Measurements from ENCODE around the gene RNF141. TPM values are rescaled to one million over a fixed set of nuclear protein-coding genes. Genes with fewer than 3 reads are reported as not detected.

The RNF141 gene
- total RNA-seq, 2 experiments from 2014 or later, result 19.4 to 20.8 TPM

DNA sequence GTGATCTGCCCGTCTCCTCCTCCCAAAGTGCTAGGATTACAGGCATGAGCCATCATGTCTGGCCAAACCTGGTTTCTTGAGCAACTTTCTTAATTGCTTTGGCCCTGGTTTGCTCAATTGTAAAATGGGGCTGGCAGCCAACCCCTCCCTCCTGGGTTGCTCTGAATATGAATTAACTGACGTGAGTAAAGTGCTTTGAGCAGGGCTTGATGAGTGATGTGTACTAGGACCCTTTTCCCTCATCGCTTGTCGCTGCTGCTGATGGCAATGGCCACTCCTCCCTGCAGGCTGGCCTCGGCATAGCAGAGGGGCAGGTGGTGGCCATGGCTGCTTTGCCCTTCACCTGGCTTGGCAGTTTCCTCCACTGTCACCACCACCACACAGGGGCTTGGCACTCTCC is 41.5 kb downstream of the RNF141 start:
- Mint-ChIP-seq H3K9me3 (no peaks in the 10 kb centered on the region), H3K36me3 (ENCODE audit: low read depth) (peaks cover 26% of the 10 kb centered on the region), H3K4me1 (ENCODE audit: low read depth) (no peaks in the 10 kb centered on the region), H3K27me3 (no peaks in the 10 kb centered on the region), H3K27ac (no peak overlapping the region), H3K4me3 (no peak overlapping the region)
- intact Hi-C loops (cut with micrococcal nuclease), result no loop called here
- TF ChIP-seq CTCF (IDR thresholded peaks at IDR 0.05), result no peak
- CTCF ChIA-PET, result no interaction called here
- DNase-seq (no peak), ATAC-seq (no peak)
- POLR2A ChIA-PET, result no interaction called here

DNA sequence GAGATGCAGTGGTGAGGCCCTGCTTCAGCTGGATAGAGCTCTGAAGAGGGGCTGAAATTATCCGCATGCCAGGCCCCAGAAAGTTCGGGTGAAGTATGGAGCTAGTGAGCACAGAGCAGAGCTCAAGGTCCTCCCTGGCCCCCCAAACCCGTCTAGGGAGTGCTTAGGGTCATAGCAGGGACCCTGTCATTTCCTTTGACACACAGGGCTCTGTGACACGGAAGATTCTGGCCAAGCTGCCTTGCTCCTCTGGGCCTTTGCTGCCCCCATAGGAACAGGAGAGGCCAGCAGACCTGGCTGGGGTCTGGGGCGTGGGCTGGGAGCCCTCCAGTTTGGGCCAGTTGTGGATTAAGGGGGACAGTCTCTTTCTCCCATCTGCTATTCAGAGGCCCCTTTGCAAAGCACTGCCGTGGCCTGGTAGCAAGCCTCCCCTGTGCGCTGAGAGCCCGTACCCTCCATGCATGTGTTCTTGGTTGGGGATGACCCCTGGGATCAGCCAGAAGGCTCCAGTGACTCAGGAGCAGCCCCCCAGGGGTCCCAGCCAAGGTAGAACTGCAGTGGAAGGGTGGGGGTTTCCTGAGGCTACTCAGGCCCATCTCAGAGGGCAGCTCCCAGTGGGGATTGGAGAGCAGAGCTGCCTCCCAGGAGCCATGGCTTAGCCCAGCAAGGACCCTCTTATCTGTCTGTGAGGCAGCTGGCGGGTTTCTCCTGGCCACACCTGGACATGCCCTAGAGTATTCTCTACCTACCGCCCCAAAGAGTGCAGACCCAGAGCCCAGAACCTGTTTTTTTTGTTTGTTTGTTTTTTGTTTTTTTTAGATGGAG is 42.3 kb downstream of the RNF141 start:
- Mint-ChIP-seq H3K27me3 (no peaks in the 10 kb centered on the region), H3K36me3 (ENCODE audit: low read depth) (peaks cover 24% of the 10 kb centered on the region), H3K4me1 (ENCODE audit: low read depth) (no peaks in the 10 kb centered on the region), H3K4me3 (no peak overlapping the region), H3K27ac (no peak overlapping the region), H3K9me3 (no peaks in the 10 kb centered on the region)
- no peak for ATAC-seq
- intact Hi-C loops (cut with micrococcal nuclease), result no loop called here
- no peak for TF ChIP-seq CTCF (IDR thresholded peaks at IDR 0.05)
- ChIA-PET POLR2A (interaction anchor here (0.7 to 1.4 kb wide), 3 partner anchors 18 to 1552 kb away, joined by 3 to 5 read pairs (median 3); no protein-coding TSS in a partner anchor), CTCF (interaction anchor here (1.3 kb wide), 1 partner anchor 13 kb away, joined by 6 read pairs; no protein-coding TSS in a partner anchor)
- DNase-seq, result no peak

GRCh38 chr11:10498022-10498400 is 43.0 kb downstream of the RNF141 start:
- CTCF ChIA-PET, result interaction anchor here (1.3 to 1.6 kb wide), 2 partner anchors 14 to 43 kb away, joined by 4 to 6 read pairs; partner anchors contain the start of gene RNF141
- Mint-ChIP-seq H3K27ac (no peak overlapping the region), H3K27me3 (no peaks in the 10 kb centered on the region)

GRCh38 chr11:10497371-10498021 is 43.5 kb downstream of the RNF141 start:
- DNase-seq, result no peak
- no peak overlapping the region for H3K4me3 Mint-ChIP-seq
- no peaks in the 10 kb centered on the region for H3K4me1 Mint-ChIP-seq (ENCODE audit: low read depth)
- no peaks in the 10 kb centered on the region for H3K27me3 Mint-ChIP-seq
- no peak for ATAC-seq
- intact Hi-C loops (cut with micrococcal nuclease), result no loop called here
- ChIA-PET POLR2A (interaction anchor here (1.3 to 1.4 kb wide), 2 partner anchors 19 to 44 kb away, joined by 3 to 5 read pairs; no protein-coding TSS in a partner anchor), CTCF (interaction anchor here (1.3 to 1.6 kb wide), 3 partner anchors 14 to 91 kb away, joined by 4 to 6 read pairs (median 6); partner anchors contain the start of gene RNF141)
- peaks cover 30% of the 10 kb centered on the region for H3K36me3 Mint-ChIP-seq (ENCODE audit: low read depth)
- H3K27ac Mint-ChIP-seq, result no peak overlapping the region
- no peaks in the 10 kb centered on the region for H3K9me3 Mint-ChIP-seq
- TF ChIP-seq CTCF (IDR thresholded peaks at IDR 0.05), result no peak

More at GRCh38 chr11:10498022-10498400, 43.0 kb downstream of the RNF141 start:
- no peak for TF ChIP-seq CTCF (IDR thresholded peaks at IDR 0.05)
- no peaks in the 10 kb centered on the region for H3K4me1 Mint-ChIP-seq (ENCODE audit: low read depth)
- DNase-seq (no peak), ATAC-seq (no peak)
- no peaks in the 10 kb centered on the region for H3K9me3 Mint-ChIP-seq
- intact Hi-C loops (cut with micrococcal nuclease), result no loop called here
- POLR2A ChIA-PET, result interaction anchor here (1.3 to 1.4 kb wide), 2 partner anchors 18 to 44 kb away, joined by 3 to 5 read pairs; no protein-coding TSS in a partner anchor
- no peak overlapping the region for H3K4me3 Mint-ChIP-seq
- H3K36me3 Mint-ChIP-seq (ENCODE audit: low read depth), result peaks cover 25% of the 10 kb centered on the region
